PFSK-1 (cell line): Measurements from ENCODE around the gene ACSS2.

Experiments
- FOXP2 ChIP-seq: optimal IDR thresholded peaks from 2 replicates; pipeline ENCODE3; 2011; ENCODE audit warnings: borderline replicate concordance, control low read depth, inconsistent platforms; ENCODE audit not compliant: insufficient read depth; ENCODE audit errors: extremely low read length, extremely low read depth
- POLR2AphosphoS5 ChIP-seq: IDR thresholded peaks from 2 replicates; pipeline ENCODE4 v1.6.1; 2012; ENCODE audit warnings: low read depth, mild to moderate bottlenecking, control low read depth, low read length, moderate library complexity
- REST ChIP-seq, 2 experiments: IDR thresholded peaks; 2 replicates each; pipeline versions ENCODE4 v1.6.1 to v1.8.0; 2011 to 2012; ENCODE audit warnings: low read depth in 2 of 2, low read length in 2 of 2, control low read depth in 1 of 2, inconsistent platforms in 1 of 2, mild to moderate bottlenecking in 1 of 2, moderate library complexity in 1 of 2; ENCODE audit not compliant: insufficient read depth in 1 of 2
- SIN3A ChIP-seq: IDR thresholded peaks from 2 replicates; pipeline ENCODE4 v1.6.1; 2012; ENCODE audit warnings: mild to moderate bottlenecking, low read length, moderate library complexity, borderline replicate concordance; ENCODE audit not compliant: insufficient read depth
- TAF1 ChIP-seq: IDR thresholded peaks from 2 replicates; pipeline ENCODE4 v1.6.1; 2012; ENCODE audit warnings: low read length, control low read depth, borderline replicate concordance; ENCODE audit not compliant: insufficient read depth

The ACSS2 gene

GRCh38 chr20:34873583-34874093 is 2.8 kb upstream of the ACSS2 start:
- TF ChIP-seq FOXP2 (no peak), REST (IDR thresholded peaks at IDR 0.05; ENCODE audit: insufficient read depth in 1 of 2, low read depth in 2 of 2, low read length in 2 of 2) (no peak), TAF1 (no peak)

GRCh38 chr20:34874094-34874654 is 2.2 kb upstream of the ACSS2 start:
- TF ChIP-seq REST (IDR thresholded peaks at IDR 0.05; ENCODE audit: insufficient read depth in 1 of 2, low read depth in 2 of 2, low read length in 2 of 2), result no peak
- TF ChIP-seq POLR2AphosphoS5, result no peak
- TF ChIP-seq FOXP2, result peak; percentile 17
- no peak for TF ChIP-seq TAF1
- no peak for TF ChIP-seq SIN3A

DNA sequence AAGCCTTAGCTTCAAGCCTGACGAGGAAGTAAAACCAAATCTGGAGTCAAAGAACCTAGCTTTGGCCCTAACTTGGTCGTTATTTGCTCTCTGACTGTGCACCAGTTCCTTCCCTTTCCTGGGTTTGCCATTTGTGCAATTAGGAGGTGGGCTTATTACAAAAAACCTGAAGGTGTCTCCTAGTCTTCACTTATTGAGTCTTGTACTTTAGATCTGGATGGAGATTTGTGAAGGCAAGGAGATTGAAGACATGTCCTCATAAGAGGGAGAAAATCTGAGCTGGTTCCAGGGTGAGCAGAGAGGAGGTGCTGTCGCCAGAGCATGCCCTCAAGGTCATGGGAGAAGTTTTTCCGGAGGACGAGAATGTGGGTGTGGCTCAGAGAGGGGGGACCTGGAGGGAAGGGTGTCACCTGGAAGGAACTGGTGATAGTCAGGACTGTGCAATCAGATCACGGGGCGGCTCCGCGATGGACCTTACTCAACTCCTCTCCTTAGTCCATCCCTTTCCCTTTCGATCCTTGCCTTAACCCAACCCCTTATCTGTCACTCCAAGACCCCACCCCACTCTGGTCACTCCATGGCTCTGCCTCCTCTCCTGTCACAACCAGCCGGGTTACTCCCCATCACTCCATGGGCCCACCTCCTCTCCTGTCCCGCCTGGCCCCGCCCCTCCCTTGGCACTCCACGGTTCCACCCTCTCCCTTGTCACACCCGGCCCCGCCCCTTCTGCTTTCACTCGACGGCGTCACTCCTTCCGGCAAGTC is 588 bp upstream of the ACSS2 start:
- TF ChIP-seq POLR2AphosphoS5 (no peak), TAF1 (peak; percentile 1; the same call in 1 of the 2 replicates)

DNA sequence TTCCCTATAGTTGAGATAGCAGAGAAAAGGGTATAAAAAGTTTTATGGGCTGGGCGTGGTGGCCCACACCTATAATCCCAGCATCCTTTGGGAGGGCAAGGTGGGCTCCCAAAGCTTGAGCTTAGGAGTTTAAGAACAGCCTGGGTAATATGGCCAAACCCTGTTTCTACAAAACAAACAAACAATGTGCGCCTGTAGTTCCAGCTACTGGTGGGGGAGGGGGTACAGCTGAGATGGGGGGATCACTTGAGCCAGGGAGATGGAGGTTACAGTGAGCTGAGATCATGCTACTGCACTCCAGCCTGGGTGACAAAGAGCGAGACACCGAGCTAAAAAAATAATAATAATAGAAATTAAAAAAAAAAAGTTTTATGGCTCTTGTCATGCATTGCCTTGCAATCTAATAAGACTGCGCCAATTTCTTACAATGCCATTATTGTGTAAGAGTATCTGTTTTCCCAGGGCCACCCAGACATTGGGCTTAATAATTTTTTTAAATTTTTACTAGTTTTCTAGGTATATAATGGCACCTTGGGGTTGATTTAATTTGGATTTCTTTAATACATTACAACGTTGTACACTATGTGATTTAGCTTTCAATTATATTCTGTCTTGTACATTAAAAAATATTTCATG is 3.9 kb downstream of the ACSS2 start:
- no peak for TF ChIP-seq FOXP2
- TF ChIP-seq TAF1, result no peak
- TF ChIP-seq POLR2AphosphoS5, result no peak
- no peak for TF ChIP-seq REST (IDR thresholded peaks at IDR 0.05; ENCODE audit: insufficient read depth in 1 of 2, low read depth in 2 of 2, low read length in 2 of 2)
- no peak for TF ChIP-seq SIN3A

DNA sequence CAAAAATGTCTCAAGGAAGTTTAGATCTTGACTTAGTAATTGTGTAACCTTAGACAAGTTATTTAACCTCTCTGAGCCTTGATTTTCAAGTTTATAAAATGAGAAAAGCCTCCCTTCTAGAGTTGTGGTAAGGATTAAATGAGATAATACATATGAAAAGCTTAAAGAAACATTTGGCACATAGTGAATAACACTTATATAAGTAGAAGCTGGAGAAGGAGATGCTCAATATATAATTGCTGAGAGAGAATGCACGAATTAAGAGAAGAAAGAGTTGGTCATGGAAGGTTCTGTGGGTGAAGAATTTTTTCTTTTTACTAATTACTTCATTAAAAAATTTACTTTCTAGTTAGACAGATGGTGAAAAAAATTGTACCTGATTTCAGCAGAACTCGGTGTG is 5.3 kb downstream of the ACSS2 start:
- TF ChIP-seq REST (IDR thresholded peaks at IDR 0.05; ENCODE audit: insufficient read depth in 1 of 2, low read depth in 2 of 2, low read length in 2 of 2) (no peak), SIN3A (no peak), FOXP2 (no peak)
